ENCODE measurements around the gene PFN1. TPM values are rescaled to one million over a fixed set of nuclear protein-coding genes. Genes with fewer than 3 reads are reported as not detected.

Gene PFN1
- total RNA-seq, 3 donors from 2014 or later (not counting 1 experiment from before 2014, with no cell fraction given) = 1,278 to 1,379 (median 1,308) TPM

- peaks cover 33% of the 10 kb centered on the region for H3K36me3 ChIP-seq (ENCODE audit: control insufficient read depth, insufficient read depth, low read length)
- peak overlapping the region; percentile 67 for H3K4me3 Mint-ChIP-seq
- H3K27me3 Mint-ChIP-seq (ENCODE audit: low read depth in 2 of 2) = no peaks in the 10 kb centered on the region
- H3K27me3 ChIP-seq (ENCODE audit: control insufficient read depth, insufficient read depth, low read length) = peaks cover 10% of the 10 kb centered on the region
- TF ChIP-seq, protein P1, sequence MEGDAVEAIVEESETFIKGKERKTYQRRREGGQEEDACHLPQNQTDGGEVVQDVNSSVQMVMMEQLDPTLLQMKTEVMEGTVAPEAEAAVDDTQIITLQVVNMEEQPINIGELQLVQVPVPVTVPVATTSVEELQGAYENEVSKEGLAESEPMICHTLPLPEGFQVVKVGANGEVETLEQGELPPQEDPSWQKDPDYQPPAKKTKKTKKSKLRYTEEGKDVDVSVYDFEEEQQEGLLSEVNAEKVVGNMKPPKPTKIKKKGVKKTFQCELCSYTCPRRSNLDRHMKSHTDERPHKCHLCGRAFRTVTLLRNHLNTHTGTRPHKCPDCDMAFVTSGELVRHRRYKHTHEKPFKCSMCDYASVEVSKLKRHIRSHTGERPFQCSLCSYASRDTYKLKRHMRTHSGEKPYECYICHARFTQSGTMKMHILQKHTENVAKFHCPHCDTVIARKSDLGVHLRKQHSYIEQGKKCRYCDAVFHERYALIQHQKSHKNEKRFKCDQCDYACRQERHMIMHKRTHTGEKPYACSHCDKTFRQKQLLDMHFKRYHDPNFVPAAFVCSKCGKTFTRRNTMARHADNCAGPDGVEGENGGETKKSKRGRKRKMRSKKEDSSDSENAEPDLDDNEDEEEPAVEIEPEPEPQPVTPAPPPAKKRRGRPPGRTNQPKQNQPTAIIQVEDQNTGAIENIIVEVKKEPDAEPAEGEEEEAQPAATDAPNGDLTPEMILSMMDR (IDR thresholded peaks at IDR 0.05) = no peak
- no peak for DNase-seq
- no peaks in the 10 kb centered on the region for H3K9me3 Mint-ChIP-seq
- peaks cover 32 to 37% of the 10 kb centered on the region in 2 donors for H3K4me1 Mint-ChIP-seq
- no peak for ATAC-seq
- H3K4me1 ChIP-seq (ENCODE audit: control insufficient read depth, insufficient read depth, low read length) = peaks cover 52% of the 10 kb centered on the region
- 97% methylated on average over 8 of the region's 8 CpGs for WGBS (ENCODE audit: insufficient coverage)
- intact Hi-C loops (cut with micrococcal nuclease) = no loop called here
- no peak overlapping the region for H3K4me3 ChIP-seq (ENCODE audit: low read length)
- H3K27ac ChIP-seq (ENCODE audit: low read length) = no peak overlapping the region
- no peaks in the 10 kb centered on the region for H3K36me3 Mint-ChIP-seq
- no peaks in the 10 kb centered on the region for H3K9me3 ChIP-seq (ENCODE audit: control insufficient read depth, insufficient read depth, low read length)
- H3K27ac Mint-ChIP-seq = peak overlapping the region; percentile 45 to 69
Measured at GRCh38 chr17:4898351-4898750, 50.0 kb downstream of the PFN1 start.

DNA sequence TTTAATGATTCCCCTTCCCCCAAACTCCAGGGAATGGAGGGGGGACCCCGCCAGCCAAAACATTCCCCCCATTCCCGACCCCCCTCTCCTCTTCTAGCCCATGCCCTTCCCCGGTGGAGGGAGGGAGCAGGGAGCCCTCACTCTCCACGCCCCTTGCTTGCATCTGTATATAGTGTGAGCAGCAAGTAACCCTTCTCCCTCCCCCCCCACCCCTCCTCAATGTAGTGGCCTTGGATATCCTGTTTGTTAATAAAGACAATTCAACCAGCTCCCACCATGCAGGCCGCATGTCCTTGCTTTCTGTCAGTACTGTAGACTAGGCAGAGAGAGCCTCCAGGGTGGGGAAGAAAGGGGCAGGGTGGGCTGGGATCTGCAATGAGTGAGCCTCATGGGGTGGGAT lies 50.5 kb downstream of the PFN1 start:
- peak overlapping the region in 1 of 2 donors; percentile 69 for H3K27ac Mint-ChIP-seq
- Histone ChIP-seq H3K27ac (ENCODE audit: low read length) (no peak overlapping the region), H3K4me1 (ENCODE audit: control insufficient read depth, insufficient read depth, low read length) (peaks cover 47% of the 10 kb centered on the region), H3K36me3 (ENCODE audit: control insufficient read depth, insufficient read depth, low read length) (peaks cover 39% of the 10 kb centered on the region), H3K4me3 (ENCODE audit: low read length) (no peak overlapping the region), H3K9me3 (ENCODE audit: control insufficient read depth, insufficient read depth, low read length) (no peaks in the 10 kb centered on the region), H3K27me3 (ENCODE audit: control insufficient read depth, insufficient read depth, low read length) (peaks cover 10% of the 10 kb centered on the region)
- peaks cover 26 to 31% of the 10 kb centered on the region in 2 donors for H3K4me1 Mint-ChIP-seq
- DNase-seq = no peak
- intact Hi-C loops (cut with micrococcal nuclease) = no loop called here
- no peak overlapping the region for H3K4me3 Mint-ChIP-seq
- no CpG with 5 or more reads among the region's 5 CpGs for WGBS (ENCODE audit: insufficient coverage)
- TF ChIP-seq, protein P1 (IDR thresholded peaks at IDR 0.05) = no peak
- H3K36me3 Mint-ChIP-seq = no peaks in the 10 kb centered on the region
- no peak for ATAC-seq
- no peaks in the 10 kb centered on the region for H3K27me3 Mint-ChIP-seq (ENCODE audit: low read depth in 2 of 2)
- H3K9me3 Mint-ChIP-seq = no peaks in the 10 kb centered on the region

DNA sequence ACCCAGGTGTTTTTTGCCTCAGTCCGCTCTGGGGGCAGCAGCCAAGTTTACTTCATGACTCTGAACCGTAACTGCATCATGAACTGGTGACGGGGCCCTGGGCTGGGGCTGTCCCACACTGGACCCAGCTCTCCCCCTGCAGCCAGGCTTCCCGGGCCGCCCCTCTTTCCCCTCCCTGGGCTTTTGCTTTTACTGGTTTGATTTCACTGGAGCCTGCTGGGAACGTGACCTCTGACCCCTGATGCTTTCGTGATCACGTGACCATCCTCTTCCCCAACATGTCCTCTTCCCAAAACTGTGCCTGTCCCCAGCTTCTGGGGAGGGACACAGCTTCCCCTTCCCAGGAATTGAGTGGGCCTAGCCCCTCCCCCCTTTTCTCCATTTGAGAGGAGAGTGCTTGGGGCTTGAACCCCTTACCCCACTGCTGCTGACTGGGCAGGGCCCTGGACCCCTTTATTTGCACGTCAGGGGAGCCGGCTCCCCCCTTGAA lies 51.1 kb downstream of the PFN1 start:
- Histone ChIP-seq H3K9me3 (ENCODE audit: control insufficient read depth, insufficient read depth, low read length) (no peaks in the 10 kb centered on the region), H3K4me1 (ENCODE audit: control insufficient read depth, insufficient read depth, low read length) (peaks cover 41% of the 10 kb centered on the region), H3K36me3 (ENCODE audit: control insufficient read depth, insufficient read depth, low read length) (peaks cover 44% of the 10 kb centered on the region), H3K4me3 (ENCODE audit: low read length) (no peak overlapping the region), H3K27ac (ENCODE audit: low read length) (no peak overlapping the region), H3K27me3 (ENCODE audit: control insufficient read depth, insufficient read depth, low read length) (peaks cover 10% of the 10 kb centered on the region)
- intact Hi-C loops (cut with micrococcal nuclease) = no loop called here
- H3K27me3 Mint-ChIP-seq (ENCODE audit: low read depth in 2 of 2) = no peaks in the 10 kb centered on the region
- H3K36me3 Mint-ChIP-seq = no peaks in the 10 kb centered on the region
- TF ChIP-seq, protein P1 (IDR thresholded peaks at IDR 0.05) = no peak
- ATAC-seq (no peak), DNase-seq (no peak)
- H3K4me3 Mint-ChIP-seq = no peak overlapping the region
- peaks cover 21 to 26% of the 10 kb centered on the region in 2 donors for H3K4me1 Mint-ChIP-seq
- H3K27ac Mint-ChIP-seq = no peak overlapping the region
- WGBS (ENCODE audit: insufficient coverage) = 95% methylated on average over 10 of the region's 10 CpGs
- no peaks in the 10 kb centered on the region for H3K9me3 Mint-ChIP-seq
